Endodermal cell (in vitro differentiated cells): ENCODE measurements around the gene CC2D1B. TPM values are rescaled to one million over a fixed set of nuclear protein-coding genes. Genes with fewer than 3 reads are reported as not detected.

ENCODE experiments used
- DNase-seq: peaks from one replicate; pipeline ENCODE4 v3.0.0-alpha.2; 2017
- H3K27ac ChIP-seq: 2 replicates; pipeline ENCODE4 v1.5.1; 2013; ENCODE audit warnings: mild to moderate bottlenecking, low read depth, low read length, moderate library complexity
- H3K27me3 ChIP-seq: 2 replicates; pipeline ENCODE4 v1.6.1; 2013; ENCODE audit warnings: mild to moderate bottlenecking, low read length, moderate library complexity; ENCODE audit not compliant: insufficient read depth, control insufficient read depth, poor library complexity, severe bottlenecking
- H3K36me3 ChIP-seq: 2 replicates; pipeline ENCODE4 v1.7.0; 2013; ENCODE audit warnings: mild to moderate bottlenecking, low read length, moderate library complexity; ENCODE audit not compliant: control insufficient read depth, insufficient read depth
- H3K4me1 ChIP-seq: one replicate; pipeline ENCODE4 v1.7.0; 2013; ENCODE audit warnings: low read length; ENCODE audit not compliant: control insufficient read depth, insufficient read depth
- H3K4me3 ChIP-seq: 2 replicates; pipeline ENCODE4 v1.5.1; 2013; ENCODE audit warnings: mild to moderate bottlenecking, low read length, moderate library complexity
- H3K9ac ChIP-seq: 2 replicates; pipeline ENCODE4 v1.6.1; 2013; ENCODE audit warnings: mild to moderate bottlenecking, low read length, moderate library complexity; ENCODE audit not compliant: poor library complexity, severe bottlenecking; ENCODE audit errors: extremely low read depth
- H3K9me3 ChIP-seq: 2 replicates; pipeline ENCODE4 v1.6.1; 2013; ENCODE audit warnings: mild to moderate bottlenecking, low read length, moderate library complexity; ENCODE audit not compliant: control insufficient read depth
- H3K27ac Mint-ChIP-seq: 2 replicates; pipeline ENCODE4 v1.8.0; 2020; ENCODE audit warnings: mixed read lengths
- H3K27me3 Mint-ChIP-seq: 2 replicates; pipeline ENCODE4 v1.8.0; 2021; ENCODE audit warnings: mild to moderate bottlenecking, mixed read lengths; ENCODE audit not compliant: insufficient read depth
- H3K36me3 Mint-ChIP-seq: 2 replicates; pipeline ENCODE4 v1.8.0; 2020; ENCODE audit warnings: low read depth, mixed read lengths
- H3K4me1 Mint-ChIP-seq: 2 replicates; pipeline ENCODE4 v1.8.0; 2020; ENCODE audit warnings: mixed read lengths
- H3K4me3 Mint-ChIP-seq: 2 replicates; pipeline ENCODE4 v1.8.0; 2020; ENCODE audit warnings: mild to moderate bottlenecking, moderate library complexity, mixed read lengths
- H3K9me3 Mint-ChIP-seq: 2 replicates; pipeline ENCODE4 v1.8.0; 2020; ENCODE audit warnings: mild to moderate bottlenecking, mixed read lengths
- WGBS, 2 experiments: methylation state at CpG; one replicate each; pipeline versions ENCODE4 v1.1.5 to v1.1.7; 2013; ENCODE audit warnings: missing lambda C conversion rate in 2 of 2, mixed read lengths in 1 of 2; ENCODE audit not compliant: insufficient coverage in 1 of 2, insufficient read length in 1 of 2; 5-methylcytosine and 5-hydroxymethylcytosine counted together
- total RNA-seq, 2 donors: library from RNA; stranded (reverse); fragmentation: NEBNext Ultra II Directional in 1 of 2; extraction: Animal tissue kit (Norgen Biotek cat#: 25700) in 1 of 2; gene quantifications; 2 replicates in 1 of 2; 3 replicates in 1 of 2; pipeline ENCODE4 v1.2.1, GENCODE V29; 2021
- TF ChIP-seq, protein P1 (sequence below): fragments of 200-600 bp; sonication (generic); conservative IDR thresholded peaks from 2 replicates; pipeline ENCODE4 v1.5.0; 2021; ENCODE audit warnings: antibody characterized with exemption, mild to moderate bottlenecking

The CC2D1B gene
- total RNA-seq, 2 donors from 2014 or later, result 32.7 to 50.1 TPM

DNA sequence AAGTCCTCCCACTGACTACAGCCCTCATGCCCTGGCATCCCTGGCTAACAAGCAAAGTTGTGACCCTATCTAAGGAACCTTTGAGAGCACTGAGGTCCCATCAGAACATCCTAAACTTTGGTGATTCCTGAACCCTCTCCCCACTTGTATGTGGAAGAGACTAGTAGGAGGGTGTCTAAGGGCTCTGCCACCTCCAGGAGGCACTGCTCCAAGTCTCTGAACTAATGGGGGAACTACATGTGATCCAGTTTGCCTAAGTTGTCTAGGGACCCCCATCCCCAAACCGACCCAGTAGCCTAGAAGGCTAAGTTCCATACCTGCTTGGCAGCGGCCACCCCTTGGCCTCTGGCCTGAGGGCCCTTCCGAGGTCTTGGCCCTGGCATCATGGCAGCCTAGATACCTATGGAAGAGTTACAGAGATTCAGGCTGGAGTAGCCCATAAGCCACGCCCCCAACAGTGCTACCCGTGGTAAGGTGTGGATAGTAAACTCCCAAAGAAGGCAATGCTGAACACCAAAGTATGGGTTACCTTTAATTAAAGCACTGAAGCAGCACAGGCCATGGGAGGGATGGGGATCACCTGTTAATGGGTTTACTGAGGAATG lies 1.7 kb downstream of the CC2D1B start:
- Histone ChIP-seq H3K4me1 (no peaks in the 10 kb centered on the region), H3K27ac (no peak overlapping the region), H3K4me3 (peak overlapping the region; percentile 96), H3K9me3 (no peaks in the 10 kb centered on the region), H3K27me3 (no peaks in the 10 kb centered on the region), H3K36me3 (peaks cover 52% of the 10 kb centered on the region), H3K9ac (peak overlapping the region; percentile 84)
- no peaks in the 10 kb centered on the region for H3K27me3 Mint-ChIP-seq
- DNase-seq, result peak; percentile 66
- H3K4me1 Mint-ChIP-seq, result peaks cover 22% of the 10 kb centered on the region
- H3K27ac Mint-ChIP-seq, result peak overlapping the region; percentile 52
- H3K36me3 Mint-ChIP-seq, result peaks cover 38% of the 10 kb centered on the region
- WGBS, 2 experiments, result 88 to 89% methylated on average over 5 of the region's 5 CpGs
- H3K4me3 Mint-ChIP-seq, result peak overlapping the region; percentile 94
- TF ChIP-seq, protein P1, sequence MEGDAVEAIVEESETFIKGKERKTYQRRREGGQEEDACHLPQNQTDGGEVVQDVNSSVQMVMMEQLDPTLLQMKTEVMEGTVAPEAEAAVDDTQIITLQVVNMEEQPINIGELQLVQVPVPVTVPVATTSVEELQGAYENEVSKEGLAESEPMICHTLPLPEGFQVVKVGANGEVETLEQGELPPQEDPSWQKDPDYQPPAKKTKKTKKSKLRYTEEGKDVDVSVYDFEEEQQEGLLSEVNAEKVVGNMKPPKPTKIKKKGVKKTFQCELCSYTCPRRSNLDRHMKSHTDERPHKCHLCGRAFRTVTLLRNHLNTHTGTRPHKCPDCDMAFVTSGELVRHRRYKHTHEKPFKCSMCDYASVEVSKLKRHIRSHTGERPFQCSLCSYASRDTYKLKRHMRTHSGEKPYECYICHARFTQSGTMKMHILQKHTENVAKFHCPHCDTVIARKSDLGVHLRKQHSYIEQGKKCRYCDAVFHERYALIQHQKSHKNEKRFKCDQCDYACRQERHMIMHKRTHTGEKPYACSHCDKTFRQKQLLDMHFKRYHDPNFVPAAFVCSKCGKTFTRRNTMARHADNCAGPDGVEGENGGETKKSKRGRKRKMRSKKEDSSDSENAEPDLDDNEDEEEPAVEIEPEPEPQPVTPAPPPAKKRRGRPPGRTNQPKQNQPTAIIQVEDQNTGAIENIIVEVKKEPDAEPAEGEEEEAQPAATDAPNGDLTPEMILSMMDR, result peak; percentile 53
- no peaks in the 10 kb centered on the region for H3K9me3 Mint-ChIP-seq

DNA sequence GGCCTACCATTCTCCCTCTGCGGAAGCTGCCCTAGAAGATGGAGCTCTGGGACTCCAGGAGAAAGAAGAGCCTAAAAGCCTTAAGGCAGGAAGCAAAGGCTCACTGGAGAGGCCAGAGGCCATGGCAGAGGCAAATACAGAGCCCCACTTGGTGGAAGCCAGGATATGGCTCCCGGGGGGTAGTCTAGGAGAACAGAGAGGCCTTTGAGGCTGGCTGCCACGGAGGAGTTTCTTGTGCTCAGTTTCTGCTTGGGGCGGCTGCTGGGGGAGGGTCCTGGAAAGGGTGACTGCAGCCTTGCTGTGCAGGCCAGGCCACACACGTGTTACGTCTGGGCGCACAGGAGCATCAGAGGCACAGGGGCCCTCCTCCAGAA lies 5.4 kb downstream of the CC2D1B start:
- no peak overlapping the region for H3K4me3 Mint-ChIP-seq
- no peak overlapping the region for H3K27ac Mint-ChIP-seq
- DNase-seq, result no peak
- H3K36me3 ChIP-seq, result peaks cover 90% of the 10 kb centered on the region
- no peaks in the 10 kb centered on the region for H3K27me3 Mint-ChIP-seq
- no peaks in the 10 kb centered on the region for H3K4me1 ChIP-seq
- H3K36me3 Mint-ChIP-seq, result peaks cover 70% of the 10 kb centered on the region
- H3K4me3 ChIP-seq, result no peak overlapping the region
- H3K4me1 Mint-ChIP-seq, result peaks cover 9% of the 10 kb centered on the region
- WGBS, 2 experiments, result 71 to 93% methylated on average over 1 to 7 of the region's 7 CpGs
- no peak overlapping the region for H3K9ac ChIP-seq
- TF ChIP-seq, protein P1, result no peak
- H3K27me3 ChIP-seq, result no peaks in the 10 kb centered on the region
- no peaks in the 10 kb centered on the region for H3K9me3 Mint-ChIP-seq
- no peaks in the 10 kb centered on the region for H3K9me3 ChIP-seq
- H3K27ac ChIP-seq, result no peak overlapping the region

DNA sequence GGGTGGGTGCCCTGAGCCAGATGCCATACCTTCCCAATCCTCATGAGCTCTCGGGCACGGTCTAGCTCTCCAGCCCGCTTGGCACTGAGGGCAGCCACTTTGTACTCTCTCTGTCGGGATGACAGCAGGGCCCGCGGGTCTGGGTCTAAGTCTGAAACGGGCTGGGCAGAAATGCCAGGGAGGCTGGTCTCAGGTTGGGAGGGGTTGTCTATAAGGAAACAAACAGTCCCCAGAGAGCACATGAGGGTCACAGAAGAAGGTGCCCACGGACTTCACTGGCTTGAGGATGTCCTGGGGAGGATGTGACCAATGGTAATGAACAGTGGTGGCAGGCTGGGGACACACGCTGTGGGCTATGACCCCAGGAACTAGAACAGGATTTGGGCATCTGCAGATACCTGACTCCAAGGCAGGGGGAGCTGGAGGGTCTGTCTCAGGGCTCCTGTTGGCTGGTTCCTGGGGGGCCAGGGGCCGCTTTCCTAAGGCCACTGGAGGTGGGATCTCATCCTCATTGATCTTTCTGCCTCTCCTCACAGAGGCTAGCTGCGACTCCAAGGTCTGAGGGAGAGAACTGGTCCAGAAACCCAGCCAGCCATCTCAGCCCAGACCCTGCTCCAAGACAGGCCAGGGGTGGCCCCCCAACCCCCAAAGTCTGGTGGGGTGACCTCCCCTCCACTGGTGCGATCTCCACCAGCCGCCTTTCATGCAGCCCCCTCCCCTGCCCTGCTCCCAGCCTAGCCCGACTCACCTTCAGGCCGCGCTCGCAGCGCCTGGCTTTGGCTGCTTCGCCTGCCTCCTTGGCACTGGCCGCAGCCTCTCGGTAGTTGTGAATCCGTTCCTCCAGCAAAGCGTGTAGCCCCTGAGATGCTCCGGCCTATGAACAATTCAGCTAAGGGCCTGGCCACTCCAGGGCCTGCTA lies 6.1 kb downstream of the CC2D1B start:
- no peaks in the 10 kb centered on the region for H3K4me1 ChIP-seq
- Mint-ChIP-seq H3K36me3 (peaks cover 76% of the 10 kb centered on the region), H3K4me1 (peaks cover 3% of the 10 kb centered on the region), H3K27ac (no peak overlapping the region), H3K27me3 (no peaks in the 10 kb centered on the region), H3K4me3 (no peak overlapping the region), H3K9me3 (no peaks in the 10 kb centered on the region)
- no peaks in the 10 kb centered on the region for H3K9me3 ChIP-seq
- DNase-seq, result no peak
- WGBS, 2 experiments, result 94 to 96% methylated on average over 15 to 24 of the region's 24 CpGs
- no peak overlapping the region for H3K27ac ChIP-seq
- no peaks in the 10 kb centered on the region for H3K27me3 ChIP-seq
- H3K4me3 ChIP-seq, result no peak overlapping the region
- TF ChIP-seq, protein P1, result peak; percentile 55
- no peak overlapping the region for H3K9ac ChIP-seq
- peaks cover 96% of the 10 kb centered on the region for H3K36me3 ChIP-seq
